Measurements from ENCODE around the gene SIGLEC15. TPM values are rescaled to one million over a fixed set of nuclear protein-coding genes. Genes with fewer than 3 reads are reported as not detected.

The SIGLEC15 gene, protein sequence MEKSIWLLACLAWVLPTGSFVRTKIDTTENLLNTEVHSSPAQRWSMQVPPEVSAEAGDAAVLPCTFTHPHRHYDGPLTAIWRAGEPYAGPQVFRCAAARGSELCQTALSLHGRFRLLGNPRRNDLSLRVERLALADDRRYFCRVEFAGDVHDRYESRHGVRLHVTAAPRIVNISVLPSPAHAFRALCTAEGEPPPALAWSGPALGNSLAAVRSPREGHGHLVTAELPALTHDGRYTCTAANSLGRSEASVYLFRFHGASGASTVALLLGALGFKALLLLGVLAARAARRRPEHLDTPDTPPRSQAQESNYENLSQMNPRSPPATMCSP
- polyA plus RNA-seq (2011; rRNA removed): not detected in 2 replicates
- polyA plus RNA-seq (2012; cell fraction: cytosol; rRNA removed): 0.01 TPM in 1 of 2 replicates, not detected in the other
- polyA plus RNA-seq (2012; cell fraction: nucleus; rRNA removed): 0.02 and 0.04 TPM in 2 replicates
- polyA plus RNA-seq (2017; fragmentation: RNase III; extraction: RNeasy Plus Mini Kit Qiagen cat#74134 plus additional on column Dnase treatment): not detected in 3 replicates
- polyA minus RNA-seq (2011; rRNA and poly(A)+ RNA removed): not detected in 2 replicates

GRCh38 chr18:45825258-45826044 lies at the start of gene SIGLEC15:
TSS of gene SIGLEC15 (plus strand) at chr18:45825675. CDS start at chr18:45825729, 54 bp downstream.
- no peak for FAIRE-seq
- POLR2A ChIA-PET: no interaction called here
- TF ChIP-seq CHD4 (IDR thresholded peaks at IDR 0.05; ENCODE audit: borderline replicate concordance): no peak
- no peak for TF ChIP-seq MAZ (IDR thresholded peaks at IDR 0.05; ENCODE audit: borderline replicate concordance, low read depth, low read length)
- TF ChIP-seq PHF8 (IDR thresholded peaks at IDR 0.05; ENCODE audit: borderline replicate concordance, low read depth): no peak
- no peak for TF ChIP-seq EHF (CRISPR knock-in tag; IDR thresholded peaks at IDR 0.05)
- TF ChIP-seq FOSB (CRISPR knock-in tag; IDR thresholded peaks at IDR 0.05): no peak
- no peak for TF ChIP-seq FOXS1 (CRISPR knock-in tag; IDR thresholded peaks at IDR 0.05)
- TF ChIP-seq POLR2AphosphoS2 (conservative IDR thresholded peaks at IDR 0.05; ENCODE audit: low read length): no peak
- TF ChIP-seq ZC3H11A (IDR thresholded peaks at IDR 0.05): no peak
- no peak for TF ChIP-seq TP53 (CRISPR knock-in tag; IDR thresholded peaks at IDR 0.05)
- no peak for TF ChIP-seq NR3C1 (IDR thresholded peaks at IDR 0.05)
- TF ChIP-seq RFX5 (IDR thresholded peaks at IDR 0.05): no peak
- no peak for TF ChIP-seq ELK1 (IDR thresholded peaks at IDR 0.05; ENCODE audit: low read depth, low read length)
- TF ChIP-seq CTCF (IDR thresholded peaks at IDR 0.05): no peak
- TF ChIP-seq RNF2 (IDR thresholded peaks at IDR 0.05; ENCODE audit: borderline replicate concordance, low read depth): no peak
- TF ChIP-seq HES2 (IDR thresholded peaks at IDR 0.05): no peak
- no peak for TF ChIP-seq HEYL (CRISPR knock-in tag; IDR thresholded peaks at IDR 0.05)
- TF ChIP-seq MAFK (IDR thresholded peaks at IDR 0.05; ENCODE audit: partially characterized antibody): no peak

DNA sequence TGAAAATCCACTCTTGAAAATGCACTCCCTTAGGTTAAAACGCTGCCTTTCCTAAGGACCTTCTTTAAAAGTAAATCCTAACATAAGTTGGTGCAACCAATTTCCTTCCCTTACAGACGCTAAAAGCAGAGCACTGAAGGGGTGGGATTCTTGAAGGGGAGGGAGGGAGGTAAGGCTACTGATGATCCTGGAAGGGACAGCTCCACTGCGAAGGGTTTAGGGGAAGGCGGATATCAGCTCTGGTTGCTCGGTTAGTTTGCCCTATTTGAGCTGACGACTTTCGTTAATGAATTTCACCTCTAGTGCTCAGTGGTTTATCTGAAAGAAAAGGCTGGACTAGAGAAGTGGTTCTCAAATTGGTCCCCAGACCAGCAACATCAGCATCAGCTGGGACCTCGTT lies 49.7 kb upstream of the SIGLEC15 start:
- Histone ChIP-seq H3K4me2 (peak overlapping the region; percentile 69), H3K9me3 (no peaks in the 10 kb centered on the region), H3K4me1 (no peaks in the 10 kb centered on the region; the same call in 2 of the 3 replicates), H3K27ac (peak overlapping the region; percentile 79 to 95), H3K4me3 (peak overlapping the region; percentile 62)
- WGBS (ENCODE audit: missing lambda C conversion rate): 80% methylated on average over 8 of the region's 8 CpGs
- FAIRE-seq (no peak), DNase-seq (ENCODE audit: low read depth in 1 of 2, low spot score in 1 of 2) (no peak), ATAC-seq (no peak; a peak in 1 of 6 replicates)
- ChIA-PET POLR2A (interaction anchor here (1.1 to 1.3 kb wide), 3 partner anchors 27 to 62 kb away, joined by 3 to 10 read pairs (median 4); no protein-coding TSS in a partner anchor), CTCF (interaction anchor here (1.7 kb wide), 1 partner anchor 64 kb away, joined by 6 read pairs; no protein-coding TSS in a partner anchor)
- no peak for TF ChIP-seq HES2 (IDR thresholded peaks at IDR 0.05)
- no peak for TF ChIP-seq RAD21 (conservative IDR thresholded peaks at IDR 0.05 in 1 of 2, IDR thresholded peaks at IDR 0.05 in 1 of 2)
- no peak for TF ChIP-seq RARB (CRISPR knock-in tag; IDR thresholded peaks at IDR 0.05)
- TF ChIP-seq CHD2 (IDR thresholded peaks at IDR 0.05; ENCODE audit: low read length, partially characterized antibody): no peak
- no peak for TF ChIP-seq POLR2AphosphoS2 (conservative IDR thresholded peaks at IDR 0.05; ENCODE audit: low read length)
- TF ChIP-seq NPAS2 (CRISPR knock-in tag; IDR thresholded peaks at IDR 0.05; ENCODE audit: borderline replicate concordance): no peak
- no peak for TF ChIP-seq CBX8 (IDR thresholded peaks at IDR 0.05)
- TF ChIP-seq GATA3 (IDR thresholded peaks at IDR 0.05; ENCODE audit: borderline replicate concordance): no peak
- no peak for TF ChIP-seq RCOR1 (IDR thresholded peaks at IDR 0.05; ENCODE audit: low read depth, low read length)
- TF ChIP-seq FOSB (CRISPR knock-in tag; IDR thresholded peaks at IDR 0.05): no peak
- no peak for TF ChIP-seq ZNF302 (CRISPR knock-in tag; IDR thresholded peaks at IDR 0.05)
- TF ChIP-seq, protein P1, sequence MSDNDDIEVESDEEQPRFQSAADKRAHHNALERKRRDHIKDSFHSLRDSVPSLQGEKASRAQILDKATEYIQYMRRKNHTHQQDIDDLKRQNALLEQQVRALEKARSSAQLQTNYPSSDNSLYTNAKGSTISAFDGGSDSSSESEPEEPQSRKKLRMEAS (IDR thresholded peaks at IDR 0.05): no peak
- TF ChIP-seq, protein P2, sequence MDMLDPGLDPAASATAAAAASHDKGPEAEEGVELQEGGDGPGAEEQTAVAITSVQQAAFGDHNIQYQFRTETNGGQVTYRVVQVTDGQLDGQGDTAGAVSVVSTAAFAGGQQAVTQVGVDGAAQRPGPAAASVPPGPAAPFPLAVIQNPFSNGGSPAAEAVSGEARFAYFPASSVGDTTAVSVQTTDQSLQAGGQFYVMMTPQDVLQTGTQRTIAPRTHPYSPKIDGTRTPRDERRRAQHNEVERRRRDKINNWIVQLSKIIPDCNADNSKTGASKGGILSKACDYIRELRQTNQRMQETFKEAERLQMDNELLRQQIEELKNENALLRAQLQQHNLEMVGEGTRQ (IDR thresholded peaks at IDR 0.05): no peak
- TF ChIP-seq NFE2L2 (conservative IDR thresholded peaks at IDR 0.05; ENCODE audit: low read length): no peak
- TF ChIP-seq RFX5 (IDR thresholded peaks at IDR 0.05): no peak

More at GRCh38 chr18:45825258-45826044, at the start of gene SIGLEC15:
- ATAC-seq (no peak), DNase-seq (ENCODE audit: low read depth in 1 of 2, low spot score in 1 of 2) (no peak)
- H3K4me1 ChIP-seq: peaks cover 6% of the 10 kb centered on the region; the same call in 1 of the 3 replicates
- CTCF ChIA-PET: interaction anchor here (0.8 kb wide), 1 partner anchor 103 kb away, joined by 3 read pairs; no protein-coding TSS in a partner anchor
- H3K27ac ChIP-seq: no peak within 1 kb of the TSS; a peak in 1 of 6 replicates
- no peak within 1 kb of the TSS for H3K4me3 ChIP-seq
- WGBS (ENCODE audit: missing lambda C conversion rate): 80% methylated on average over 5 of the region's 12 CpGs
- no peak within 1 kb of the TSS for H3K4me2 ChIP-seq
- no peaks in the 10 kb centered on the region for H3K9me3 ChIP-seq
